Measurements from ENCODE around the gene PLEKHM3.

DNA sequence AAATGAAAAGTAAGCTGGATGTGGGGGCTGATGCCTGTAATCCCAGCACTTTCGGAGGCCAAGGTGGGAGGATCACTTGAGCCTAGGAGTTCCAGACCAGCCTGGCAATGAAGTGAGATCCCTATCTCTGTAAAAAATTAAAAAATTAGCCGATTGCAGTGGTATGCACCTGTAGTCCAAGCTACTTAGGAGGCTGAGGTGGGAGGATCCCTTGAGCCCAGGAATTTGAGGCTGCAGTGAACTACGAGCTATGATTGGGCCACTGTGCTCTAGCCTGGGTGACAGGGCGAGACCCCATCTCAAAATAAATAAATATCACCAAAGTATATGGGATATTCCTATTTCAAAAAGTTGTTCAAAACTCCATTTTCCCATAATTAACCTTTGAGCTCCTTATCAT lies 154.5 kb downstream of the PLEKHM3 start:
- no peak for TF ChIP-seq SUZ12 (IDR thresholded peaks at IDR 0.05; ENCODE audit: extremely low read depth, insufficient read depth, insufficient read length)
- TF ChIP-seq YY1 (IDR thresholded peaks at IDR 0.05; ENCODE audit: insufficient read depth, insufficient read length) = no peak
